Stimulated activated CD4-positive, alpha-beta T cell treated with anti-CD3 and anti-CD28 coated beads, Interleukin-2, amount 100 ng/mL, for 24 hours (primary cell): ENCODE results near the gene SEPTIN5.

ENCODE experiments used
- DNase-seq, 2 donors: peaks; one replicate each; pipeline ENCODE4 v3.0.0-alpha.2; 2020

SEPTIN5 gene

DNA sequence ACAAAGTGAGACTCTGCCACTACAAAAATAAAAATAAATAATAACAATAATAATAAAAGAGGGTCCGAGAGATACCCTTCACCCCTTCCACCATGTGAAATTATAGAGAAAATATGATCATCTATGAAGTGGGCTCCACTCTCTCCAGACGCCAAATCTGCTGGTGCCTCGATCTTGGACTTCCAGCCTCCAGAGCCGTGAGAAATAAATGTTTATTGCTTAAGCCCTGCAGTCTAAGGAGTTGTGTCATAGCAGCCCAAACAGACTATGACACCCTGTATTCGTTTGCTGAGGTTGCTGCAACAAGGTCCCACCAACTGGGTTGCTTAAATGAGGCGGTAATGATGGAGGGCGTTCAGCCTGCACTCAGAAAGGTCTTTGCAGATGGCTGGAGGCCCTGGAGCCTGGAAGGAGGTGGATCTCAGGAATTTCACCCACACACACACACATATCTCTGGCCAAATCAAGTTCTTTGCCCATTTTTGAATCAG, 7.6 kb upstream of the SEPTIN5 start:
- no peak for DNase-seq

DNA sequence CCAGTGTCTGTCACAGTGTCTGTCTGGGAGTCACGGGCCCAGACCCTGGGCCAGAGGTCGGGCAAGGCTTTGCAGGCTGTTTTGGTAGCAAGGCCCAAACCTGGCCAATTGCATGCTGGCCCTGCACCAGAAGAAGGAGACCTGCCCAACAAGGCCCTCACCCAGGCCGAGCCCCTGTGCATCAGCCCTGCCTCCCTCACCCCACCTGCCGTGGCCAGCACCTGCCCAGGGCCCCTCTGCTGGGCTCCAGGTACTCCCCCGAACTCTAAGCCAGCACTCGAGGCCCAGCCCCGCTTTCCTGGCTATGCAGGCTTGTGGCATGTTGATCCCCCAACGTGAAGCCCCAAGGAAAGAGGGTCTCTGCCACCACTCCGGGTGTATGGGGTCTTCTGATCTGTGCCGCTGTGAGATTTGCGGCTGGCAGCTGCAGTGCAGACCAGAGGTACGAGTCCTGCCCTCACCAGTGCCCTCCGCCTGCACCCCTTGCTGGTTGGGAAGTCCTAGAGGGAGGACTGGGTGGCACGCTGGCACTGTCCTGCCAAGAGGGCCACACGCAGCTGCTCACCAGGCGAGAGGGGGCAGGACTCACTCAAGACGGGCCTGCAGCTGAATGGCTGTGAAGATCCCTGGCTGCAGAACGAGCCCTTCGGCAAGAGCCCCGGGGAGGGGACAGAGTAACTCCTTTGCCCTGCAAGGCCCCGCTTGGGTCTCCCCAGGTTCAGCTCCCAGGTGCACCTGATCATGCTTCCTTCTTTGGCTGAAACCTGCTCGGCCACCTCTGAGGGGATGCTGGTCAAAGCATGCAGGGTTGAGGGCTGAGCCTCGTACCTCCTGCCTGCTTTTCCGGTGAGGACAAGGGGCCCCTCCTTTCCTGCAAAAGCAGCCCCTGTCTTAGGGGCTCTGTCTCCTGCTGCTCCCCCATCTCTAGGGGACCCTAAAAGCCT, 6.7 kb upstream of the SEPTIN5 start:
- DNase-seq = peak in 1 of 2 donors; percentile 13

DNA sequence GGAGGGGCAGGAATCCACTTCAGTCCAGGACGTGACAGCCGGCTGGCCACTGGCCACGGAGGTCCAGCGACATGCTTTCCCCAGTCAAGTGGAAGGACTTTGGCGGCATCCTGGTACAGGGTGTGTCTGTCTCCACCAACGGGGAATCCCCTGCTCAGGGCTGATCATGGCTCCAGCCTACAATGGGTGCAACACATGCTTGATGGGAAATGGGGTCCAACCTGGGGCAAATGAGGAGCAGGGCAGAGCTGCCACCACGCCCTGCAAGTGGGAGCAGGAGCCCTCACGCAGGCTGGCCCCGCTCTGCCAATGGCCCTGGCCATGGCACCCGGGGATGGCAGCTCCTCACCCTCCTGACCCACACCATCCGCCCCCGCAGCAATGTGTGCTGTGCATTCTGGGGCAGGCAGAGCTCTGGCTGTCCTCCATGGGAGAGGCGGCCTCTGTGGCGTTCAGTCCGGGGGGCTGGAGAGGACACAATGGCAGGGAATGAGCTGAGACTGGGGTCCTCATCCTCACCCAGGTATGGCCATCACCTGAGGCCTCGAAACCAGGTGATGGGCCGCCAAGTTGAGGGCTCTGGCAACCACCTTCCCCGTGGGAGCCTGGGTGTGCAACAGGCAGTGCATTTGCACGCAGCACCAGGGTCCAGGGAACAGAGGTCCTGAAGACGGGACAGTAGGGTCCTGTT, 5.8 kb upstream of the SEPTIN5 start:
- DNase-seq = peak in 1 of 2 donors; percentile 15

DNA sequence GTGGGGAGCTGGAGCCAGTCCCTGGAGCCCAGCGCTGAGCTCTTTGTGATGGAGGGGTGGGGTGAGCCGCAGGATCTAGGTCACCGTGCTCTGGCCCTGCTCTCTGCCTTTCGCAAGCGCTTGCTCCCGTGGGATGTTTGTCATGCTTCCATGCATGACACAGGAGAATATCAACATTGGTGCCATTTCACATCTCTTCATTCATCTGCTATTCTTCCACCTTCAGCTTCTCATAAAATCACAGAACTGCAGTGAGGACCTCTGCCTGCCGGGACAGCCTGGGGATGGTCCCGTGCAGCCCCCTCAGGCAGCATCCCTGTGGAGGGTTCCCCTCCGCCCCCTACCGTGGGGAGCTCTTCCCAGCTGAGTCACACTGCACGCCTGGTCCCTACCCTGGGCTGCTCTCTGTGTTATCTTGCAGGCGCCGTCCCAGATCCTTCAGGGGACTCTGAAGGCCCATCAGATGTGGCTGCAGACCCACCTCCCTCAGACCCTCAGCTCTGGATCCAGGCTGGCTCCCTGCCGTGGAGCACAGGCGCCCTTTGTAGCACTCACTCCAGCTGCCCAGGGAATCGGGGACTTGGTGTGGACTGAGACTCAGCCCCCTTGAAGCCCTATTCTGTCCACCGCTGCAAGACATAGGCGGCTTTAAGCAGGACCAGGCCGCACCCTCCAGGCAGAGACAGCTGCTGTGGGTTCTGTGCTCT, 5.1 kb upstream of the SEPTIN5 start:
- DNase-seq = peak in 1 of 2 donors; percentile 11

DNA sequence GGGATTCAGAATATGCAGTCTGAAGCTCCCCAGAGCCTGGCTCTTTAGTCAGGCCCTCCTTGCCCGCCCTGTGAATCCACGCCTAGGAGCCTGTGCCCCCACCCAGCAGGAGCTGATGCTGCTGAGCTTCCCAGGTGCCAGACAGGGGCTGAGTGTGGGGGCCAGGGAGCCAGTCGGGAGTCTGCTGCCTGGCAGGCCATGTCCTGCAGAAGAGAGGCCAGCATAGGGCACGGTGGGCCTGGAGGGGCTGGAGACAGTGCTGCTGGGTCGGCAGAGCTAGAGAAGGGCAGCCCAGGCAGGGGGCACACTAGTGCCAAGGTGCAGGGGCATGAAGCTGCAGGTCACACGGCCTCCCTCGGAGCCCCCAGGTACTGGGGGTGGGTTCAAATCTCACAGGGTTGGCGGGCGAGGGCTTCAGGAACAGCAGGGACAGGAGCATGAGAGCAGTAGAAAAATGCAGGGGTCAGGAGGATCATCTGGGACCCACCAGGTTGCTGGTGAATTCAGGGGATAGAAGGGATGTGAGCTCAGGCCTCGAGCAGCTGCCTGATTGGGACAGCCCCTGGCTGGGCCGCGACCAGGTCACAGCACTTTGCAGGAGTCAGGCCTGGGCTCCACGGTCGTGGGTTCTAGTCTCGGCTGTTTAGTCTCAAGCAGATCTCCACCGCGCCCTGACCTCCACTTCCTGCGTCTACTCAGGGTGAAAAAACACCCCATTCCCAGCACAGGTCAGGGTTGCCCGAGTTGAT, 4.1 kb upstream of the SEPTIN5 start:
- peak in 1 of 2 donors; percentile 11 for DNase-seq

DNA sequence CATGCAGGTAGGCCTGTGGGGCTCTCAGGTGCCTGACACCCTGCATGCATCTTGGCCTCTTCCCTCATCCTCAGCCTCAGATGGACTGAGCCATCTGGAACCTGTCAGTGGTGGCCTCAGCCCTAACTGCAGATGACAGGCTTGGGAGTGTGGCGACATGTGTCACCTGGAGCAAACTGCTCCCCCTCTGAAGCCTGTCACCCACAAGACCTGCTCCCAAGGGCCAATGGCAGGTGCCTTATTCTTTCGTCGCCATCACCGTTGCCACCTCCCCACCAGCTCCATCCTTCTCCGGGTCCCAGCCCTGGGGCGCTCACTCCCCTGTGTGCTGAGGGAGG, 3.6 kb upstream of the SEPTIN5 start:
- DNase-seq = no peak

DNA sequence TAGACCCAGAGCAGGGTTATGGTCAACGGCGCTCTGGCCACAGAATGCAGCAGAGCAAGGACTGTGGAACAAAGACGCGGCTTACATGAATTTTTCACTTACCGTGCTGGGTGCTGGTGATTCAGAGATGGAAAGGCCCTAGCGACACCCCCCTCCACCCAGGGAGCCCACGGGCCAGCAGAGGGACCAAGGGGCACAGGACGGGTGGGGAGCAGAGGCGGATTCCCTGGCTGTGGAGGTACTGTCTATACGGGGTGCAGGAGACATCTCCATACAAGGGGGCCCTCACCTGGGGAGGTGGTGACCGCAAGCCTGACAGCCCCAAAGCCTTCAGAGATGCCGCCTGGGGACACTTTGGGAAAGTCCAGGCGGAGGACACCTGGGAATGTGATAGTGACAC, 1.1 kb upstream of the SEPTIN5 start:
- no peak for DNase-seq

DNA sequence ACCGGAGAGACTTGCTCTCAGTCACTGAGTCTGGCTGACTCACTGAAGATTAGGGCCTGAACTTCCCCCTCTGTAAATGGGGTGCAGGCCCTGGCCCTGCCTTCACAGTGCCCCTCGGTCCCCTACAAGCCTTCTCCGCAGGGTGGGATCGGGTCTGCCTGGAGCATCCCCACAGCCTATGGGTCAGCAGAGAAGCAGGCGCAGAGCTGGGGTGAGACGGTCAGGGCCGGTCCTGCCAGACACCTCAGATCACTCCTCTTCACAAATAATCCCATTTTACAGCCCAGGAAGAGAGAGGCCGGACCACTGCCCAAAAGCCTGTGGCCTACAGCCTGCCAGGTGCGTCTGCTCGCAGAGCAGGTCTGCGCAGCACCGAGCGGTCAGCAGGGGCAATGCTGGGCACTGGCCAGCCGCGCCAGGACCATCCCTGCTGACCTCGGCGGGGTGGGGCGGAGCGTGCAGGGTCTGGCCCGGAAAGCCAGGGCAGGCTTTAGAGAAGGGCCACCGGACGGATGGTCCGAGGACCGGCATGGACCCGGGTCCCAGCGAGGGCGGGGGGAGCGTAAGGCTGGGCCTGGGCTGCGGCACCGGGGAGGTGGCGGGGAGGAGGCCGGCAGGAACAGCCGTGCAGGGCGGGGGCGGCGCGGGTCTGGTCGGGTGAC, 522 bp upstream of the SEPTIN5 start:
- no peak for DNase-seq

DNA sequence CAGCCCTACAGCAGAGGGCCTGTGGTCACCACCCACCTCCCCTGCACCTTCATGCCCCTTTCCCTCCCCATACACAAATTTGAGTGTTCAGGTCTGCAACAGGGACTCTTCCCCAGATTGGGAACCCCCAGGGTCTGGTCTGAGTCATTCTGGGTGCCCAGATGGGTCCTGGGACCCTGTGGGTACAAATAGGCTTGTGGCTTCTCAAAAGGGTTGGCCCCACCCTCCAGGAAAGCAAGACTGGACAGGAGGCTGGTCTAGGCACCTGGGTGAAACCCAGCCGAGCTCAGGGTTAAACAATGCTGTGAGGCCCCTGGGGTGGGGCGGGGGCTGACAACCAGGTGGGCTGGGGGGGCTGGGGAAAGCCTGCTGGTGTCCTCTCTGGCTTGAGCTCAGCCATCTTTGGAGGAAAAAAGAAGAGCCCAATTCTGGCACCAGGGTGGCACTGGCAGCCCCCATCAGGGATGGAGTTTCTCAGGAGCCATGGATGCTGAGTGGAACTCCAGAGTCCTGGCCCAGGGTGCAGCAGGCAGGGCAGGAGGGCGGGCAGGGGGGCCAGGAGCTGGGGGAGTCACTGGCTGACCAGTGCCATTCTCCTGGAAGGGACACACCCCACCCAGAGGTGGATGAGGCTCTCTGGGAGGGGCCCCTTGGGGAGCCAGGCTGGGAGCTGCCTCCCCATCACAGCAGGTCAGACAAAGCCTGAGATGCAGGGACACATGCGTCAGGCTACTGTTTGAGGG, 1.1 kb downstream of the SEPTIN5 start:
- DNase-seq = no peak

DNA sequence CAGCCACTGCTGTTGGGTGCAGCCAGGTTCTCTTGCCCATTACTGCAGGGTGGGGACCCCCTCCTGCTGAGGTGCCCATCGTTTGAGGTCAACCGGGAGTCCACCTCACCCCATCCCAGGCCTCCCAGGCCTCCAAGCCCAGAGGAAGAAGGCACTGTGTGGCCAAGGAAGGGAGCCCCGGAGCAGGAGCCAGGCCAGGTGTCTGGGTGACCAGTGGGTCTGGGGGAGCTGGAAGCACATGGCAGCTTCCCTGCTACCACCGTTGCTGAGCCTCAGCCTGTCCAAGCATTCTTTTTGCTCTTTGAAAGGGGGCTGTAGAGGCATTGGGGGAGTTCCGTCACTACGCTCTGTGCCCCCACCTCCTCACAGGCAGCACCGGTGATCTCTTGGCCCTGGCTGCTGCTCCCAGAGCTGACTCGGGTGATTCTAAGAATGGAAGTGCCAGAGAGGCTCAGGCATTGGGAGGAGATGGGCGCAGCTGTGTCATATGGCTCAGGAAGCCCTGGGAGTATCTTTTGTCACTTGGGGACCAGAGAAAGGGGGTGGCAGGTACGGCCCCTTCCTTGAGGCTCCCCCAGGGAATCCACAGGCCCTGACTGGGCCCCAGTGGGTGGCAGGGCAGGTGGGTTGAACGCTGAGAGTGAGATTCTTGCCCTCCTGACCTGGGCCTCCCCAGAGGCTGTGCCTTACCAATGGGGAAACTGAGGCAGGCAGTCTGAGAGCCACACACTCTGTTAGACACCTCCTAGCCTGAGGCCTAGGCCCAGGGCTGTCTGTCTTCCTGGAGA, 1.9 kb downstream of the SEPTIN5 start:
- no peak for DNase-seq

DNA sequence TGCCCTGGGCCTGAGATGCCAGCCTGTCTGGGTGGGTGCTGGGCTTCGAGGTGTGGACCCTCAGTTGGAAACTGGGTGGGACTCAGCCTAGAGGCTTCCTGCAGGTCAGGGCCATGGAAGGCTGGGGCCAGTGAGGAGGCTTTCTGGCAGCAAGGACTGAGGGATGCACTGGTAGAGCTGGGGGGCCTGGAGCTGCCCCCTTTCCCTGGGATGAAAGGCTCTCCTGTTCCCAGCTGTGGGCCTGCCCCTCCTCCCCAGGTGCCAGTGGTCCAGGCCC, 2.5 kb downstream of the SEPTIN5 start:
- no peak for DNase-seq

DNA sequence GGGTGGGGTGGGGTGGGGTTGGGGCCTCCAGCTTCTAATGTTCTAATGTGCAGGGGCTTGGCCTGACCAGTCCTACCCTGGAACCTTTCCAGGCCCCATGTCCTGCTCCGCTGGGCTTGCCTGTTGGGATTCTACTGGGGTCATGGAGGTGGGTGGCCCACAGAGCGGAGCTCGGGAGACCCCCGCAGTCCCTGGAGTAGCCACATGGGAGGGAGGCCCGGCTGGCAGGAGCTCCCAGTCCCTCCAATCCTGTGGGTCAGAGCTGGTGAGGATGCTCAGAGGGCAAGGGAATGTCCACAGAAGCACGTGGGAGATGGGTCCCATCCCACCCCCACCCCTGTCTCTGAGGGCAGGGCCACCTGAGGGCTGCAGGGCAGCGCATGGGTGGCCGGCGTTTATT, 2.9 kb downstream of the SEPTIN5 start:
- no peak for DNase-seq

DNA sequence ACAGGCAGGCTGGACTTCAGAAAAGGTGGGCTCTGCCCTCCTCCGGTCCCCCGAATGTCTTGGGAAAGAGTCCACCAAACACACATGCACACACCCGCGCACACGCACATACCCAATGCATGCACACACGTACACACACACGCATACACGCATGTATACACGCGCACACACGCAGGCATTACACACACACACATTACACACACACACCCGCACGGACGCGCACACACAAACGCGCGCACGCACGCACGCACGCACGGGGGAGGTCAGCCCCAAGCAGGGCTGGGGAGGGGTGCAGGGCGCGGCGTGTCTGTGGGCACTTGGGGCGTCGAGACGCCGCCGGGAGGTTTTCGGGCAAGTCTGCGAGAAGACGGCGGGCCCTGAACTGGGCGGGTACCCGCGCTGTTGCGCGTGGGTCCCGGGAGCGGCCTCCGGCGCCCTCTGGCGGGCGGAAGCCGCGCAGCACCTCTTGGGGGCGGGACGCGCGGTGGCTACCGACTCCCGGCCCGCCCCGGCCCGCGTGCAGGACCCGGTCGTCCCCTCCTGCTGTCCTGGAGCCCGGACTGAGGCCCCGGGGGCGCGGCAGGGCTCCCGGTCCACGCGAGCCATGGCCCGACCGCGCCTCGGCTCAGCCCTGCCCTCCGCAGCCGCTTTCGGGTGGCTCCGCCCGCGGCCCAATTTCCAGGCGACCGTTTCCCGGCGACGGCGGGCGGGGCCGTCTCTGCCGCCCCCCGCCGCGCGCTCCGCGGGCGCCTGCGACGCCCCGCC, 3.6 kb downstream of the SEPTIN5 start:
- peak; percentile 82 to 85 for DNase-seq

DNA sequence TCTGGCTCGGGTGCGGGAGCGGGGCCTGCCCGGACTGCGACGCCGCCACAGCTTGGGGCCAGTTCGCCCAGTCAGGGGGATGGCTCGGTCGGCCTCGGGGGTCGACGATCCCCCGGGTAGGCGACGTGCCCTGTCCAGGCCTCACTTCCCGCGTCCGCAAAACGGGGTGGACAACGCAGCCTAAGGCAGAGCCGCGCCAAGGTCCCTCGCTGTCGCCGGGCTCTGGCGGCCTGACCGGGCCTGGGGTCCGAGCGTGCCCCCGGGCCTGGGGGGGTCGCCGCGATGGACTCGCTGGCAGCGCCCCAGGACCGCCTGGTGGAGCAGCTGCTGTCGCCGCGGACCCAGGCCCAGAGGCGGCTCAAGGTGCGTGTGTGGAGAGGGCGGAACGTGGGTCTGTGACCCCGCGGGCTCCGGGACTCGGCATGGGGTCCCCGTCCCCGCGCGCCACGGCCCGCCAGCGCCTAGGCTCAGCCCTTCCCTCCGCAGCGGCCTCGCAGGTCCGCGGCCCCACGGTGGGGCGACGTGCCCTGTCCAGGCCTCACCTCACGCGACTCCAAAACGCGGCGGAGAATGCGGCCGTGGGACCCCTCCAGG, 4.2 kb downstream of the SEPTIN5 start:
- no peak for DNase-seq

DNA sequence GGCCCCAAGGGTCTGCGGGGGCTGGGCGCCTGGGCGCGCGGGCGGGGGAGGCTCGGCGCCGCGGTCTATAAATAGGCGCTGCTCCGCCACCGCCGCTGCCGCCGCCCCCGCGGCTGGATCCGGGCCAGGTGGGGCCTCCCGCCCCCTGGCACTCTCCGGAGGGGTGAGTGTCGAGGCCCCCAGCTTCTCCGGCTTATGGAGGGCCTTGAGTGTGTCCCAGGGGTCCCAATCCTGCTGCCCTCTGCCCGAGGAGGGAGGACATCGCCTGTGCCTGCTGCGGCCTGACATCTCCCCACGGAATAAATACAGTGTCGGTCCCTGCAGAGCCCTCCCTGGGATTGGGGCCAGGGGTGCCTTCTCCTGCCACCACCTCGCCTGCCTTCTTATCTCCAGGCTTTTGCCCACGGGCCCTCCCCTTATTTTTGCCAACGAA, 4.8 kb downstream of the SEPTIN5 start:
- DNase-seq = peak in 1 of 2 donors; percentile 18

DNA sequence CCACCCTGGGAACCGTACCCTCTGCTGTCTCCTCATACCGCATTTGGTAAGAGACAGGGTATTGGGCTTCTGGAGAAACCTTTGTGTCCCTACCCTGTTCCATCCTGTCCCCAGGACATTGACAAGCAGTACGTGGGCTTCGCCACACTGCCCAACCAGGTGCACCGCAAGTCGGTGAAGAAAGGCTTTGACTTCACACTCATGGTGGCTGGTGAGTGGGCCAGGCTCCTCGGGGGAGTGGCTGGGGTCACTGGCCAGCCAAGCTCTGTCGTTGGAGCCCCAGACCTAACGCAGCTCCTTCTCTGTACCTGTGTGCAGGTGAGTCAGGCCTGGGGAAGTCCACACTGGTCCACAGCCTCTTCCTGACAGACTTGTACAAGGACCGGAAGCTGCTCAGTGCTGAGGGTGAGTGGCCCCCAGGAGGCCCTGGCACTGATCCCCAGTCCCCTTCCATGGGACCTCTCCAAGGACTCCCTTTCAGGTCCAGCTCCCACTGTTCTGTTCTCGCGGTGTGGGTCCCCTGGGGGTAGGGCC, 5.3 kb downstream of the SEPTIN5 start:
- DNase-seq = no peak

DNA sequence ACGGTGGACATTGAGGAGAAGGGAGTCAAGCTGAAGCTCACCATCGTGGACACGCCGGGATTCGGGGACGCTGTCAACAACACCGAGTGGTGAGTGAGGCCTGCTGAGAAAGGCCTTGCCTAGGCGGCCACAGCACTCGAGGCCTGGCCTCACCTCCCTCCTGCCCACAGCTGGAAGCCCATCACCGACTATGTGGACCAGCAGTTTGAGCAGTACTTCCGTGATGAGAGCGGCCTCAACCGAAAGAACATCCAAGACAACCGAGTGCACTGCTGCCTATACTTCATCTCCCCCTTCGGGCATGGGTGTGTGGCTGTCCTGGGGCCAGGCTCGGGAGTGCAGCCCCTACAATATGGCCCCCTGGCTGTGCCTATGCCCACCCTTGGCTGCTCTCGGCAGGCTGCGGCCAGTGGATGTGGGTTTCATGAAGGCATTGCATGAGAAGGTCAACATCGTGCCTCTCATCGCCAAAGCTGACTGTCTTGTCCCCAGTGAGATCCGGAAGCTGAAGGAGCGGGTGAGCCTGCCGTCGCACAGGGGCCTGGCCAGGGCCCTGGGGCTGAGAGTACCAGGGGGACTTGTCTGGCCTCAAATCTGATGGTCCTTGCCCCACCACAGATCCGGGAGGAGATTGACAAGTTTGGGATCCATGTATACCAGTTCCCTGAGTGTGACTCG, 6.0 kb downstream of the SEPTIN5 start:
- no peak for DNase-seq

DNA sequence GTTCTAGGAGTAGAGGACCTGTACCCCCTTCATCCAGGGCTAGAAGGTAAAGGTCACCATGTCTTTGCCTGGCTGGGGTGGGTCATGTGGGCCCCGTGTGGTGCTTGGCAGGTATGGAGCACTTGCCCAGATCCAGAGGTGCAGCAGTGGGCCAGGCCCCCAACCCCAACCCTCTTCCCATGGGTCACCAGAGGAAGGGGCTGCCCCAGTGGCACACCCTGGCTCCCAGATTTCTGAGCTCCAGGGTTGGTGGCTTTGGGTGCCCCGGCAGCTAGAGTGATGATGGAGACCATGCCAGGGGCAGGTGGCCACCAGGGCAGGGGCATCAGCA, 6.7 kb downstream of the SEPTIN5 start:
- no peak for DNase-seq
